ENCODE measurements around the gene SLX1A.

DNA sequence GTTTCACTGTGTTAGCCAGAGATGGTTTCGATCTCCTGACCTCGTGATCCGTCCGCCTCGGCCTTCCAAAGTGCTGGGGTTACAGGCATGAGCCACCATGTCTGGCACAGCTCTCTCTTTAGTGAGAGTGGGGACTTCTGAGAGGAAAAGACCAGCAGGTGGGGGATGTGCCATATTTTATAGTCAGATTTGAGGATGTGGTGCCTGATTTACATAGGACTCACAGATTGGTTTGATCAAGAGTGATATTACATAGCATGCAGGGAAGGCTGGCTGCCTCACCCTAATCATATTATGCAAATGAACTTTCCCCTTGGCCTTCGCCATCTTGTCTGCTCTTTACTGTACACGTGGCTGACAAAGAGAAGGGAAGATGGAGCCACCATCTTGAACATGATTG is 42.6 kb upstream of the SLX1A start:
- TF ChIP-seq, protein P1, sequence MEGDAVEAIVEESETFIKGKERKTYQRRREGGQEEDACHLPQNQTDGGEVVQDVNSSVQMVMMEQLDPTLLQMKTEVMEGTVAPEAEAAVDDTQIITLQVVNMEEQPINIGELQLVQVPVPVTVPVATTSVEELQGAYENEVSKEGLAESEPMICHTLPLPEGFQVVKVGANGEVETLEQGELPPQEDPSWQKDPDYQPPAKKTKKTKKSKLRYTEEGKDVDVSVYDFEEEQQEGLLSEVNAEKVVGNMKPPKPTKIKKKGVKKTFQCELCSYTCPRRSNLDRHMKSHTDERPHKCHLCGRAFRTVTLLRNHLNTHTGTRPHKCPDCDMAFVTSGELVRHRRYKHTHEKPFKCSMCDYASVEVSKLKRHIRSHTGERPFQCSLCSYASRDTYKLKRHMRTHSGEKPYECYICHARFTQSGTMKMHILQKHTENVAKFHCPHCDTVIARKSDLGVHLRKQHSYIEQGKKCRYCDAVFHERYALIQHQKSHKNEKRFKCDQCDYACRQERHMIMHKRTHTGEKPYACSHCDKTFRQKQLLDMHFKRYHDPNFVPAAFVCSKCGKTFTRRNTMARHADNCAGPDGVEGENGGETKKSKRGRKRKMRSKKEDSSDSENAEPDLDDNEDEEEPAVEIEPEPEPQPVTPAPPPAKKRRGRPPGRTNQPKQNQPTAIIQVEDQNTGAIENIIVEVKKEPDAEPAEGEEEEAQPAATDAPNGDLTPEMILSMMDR (IDR thresholded peaks at IDR 0.05): no peak
- no peak for TF ChIP-seq POLR2A (IDR thresholded peaks at IDR 0.05)

Measured in body of pancreas (tissue), 4 donors.